Measurements from ENCODE around the gene ZNF778. TPM values are rescaled to one million over a fixed set of nuclear protein-coding genes. Genes with fewer than 3 reads are reported as not detected.

The ZNF778 gene
- total RNA-seq, 2 donors from 2014 or later = 13.0 to 16.3 TPM

DNA sequence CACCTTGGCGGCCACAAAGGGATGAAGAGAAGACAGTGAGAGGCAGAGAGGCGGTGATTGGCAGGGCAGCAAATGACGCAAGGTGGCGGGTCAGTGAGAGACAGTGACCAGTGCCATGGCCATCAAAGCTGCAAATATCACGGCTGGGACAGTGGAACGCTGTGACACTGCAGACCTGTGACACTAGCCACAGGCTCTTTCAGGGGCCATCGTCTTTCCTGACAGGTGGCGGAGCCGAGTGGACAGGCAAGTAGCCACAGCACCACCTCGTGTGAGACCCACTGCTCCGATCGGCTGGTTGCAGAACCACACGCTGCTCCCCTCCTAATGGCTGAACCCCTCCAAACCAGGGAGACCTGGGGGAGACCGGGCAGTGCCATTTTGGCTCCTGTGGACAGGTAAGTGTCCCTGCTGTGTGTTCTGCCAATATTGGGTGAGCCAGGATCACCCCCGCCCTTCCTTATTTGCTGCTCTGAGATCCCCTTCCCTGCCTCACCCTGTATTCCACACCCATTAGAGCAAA lies 7.9 kb upstream of the ZNF778 start:
- Mint-ChIP-seq H3K4me3 (no peak overlapping the region), H3K36me3 (ENCODE audit: low read depth) (no peaks in the 10 kb centered on the region), H3K27ac (no peak overlapping the region), H3K4me1 (no peaks in the 10 kb centered on the region), H3K27me3 (ENCODE audit: insufficient read depth) (peaks cover 18% of the 10 kb centered on the region), H3K9me3 (no peaks in the 10 kb centered on the region)
- 58 to 70% methylated on average over 8 to 15 of the region's 15 CpGs for WGBS, 2 experiments (ENCODE audit: insufficient coverage in 1 of 2, insufficient read length in 1 of 2)
- Histone ChIP-seq H3K9me3 (ENCODE audit: control insufficient read depth, low read length) (no peaks in the 10 kb centered on the region), H3K36me3 (ENCODE audit: control insufficient read depth, insufficient read depth, low read length) (no peaks in the 10 kb centered on the region), H3K4me3 (ENCODE audit: low read length) (no peak overlapping the region), H3K27ac (ENCODE audit: low read depth, low read length) (no peak overlapping the region), H3K4me1 (ENCODE audit: control insufficient read depth, insufficient read depth, low read length) (no peaks in the 10 kb centered on the region), H3K27me3 (ENCODE audit: control insufficient read depth, insufficient read depth, low read length, poor library complexity, severe bottlenecking) (peaks cover 14% of the 10 kb centered on the region), H3K9ac (ENCODE audit: extremely low read depth, low read length, poor library complexity, severe bottlenecking) (no peak overlapping the region)
- no peak for DNase-seq
- TF ChIP-seq, protein P1, sequence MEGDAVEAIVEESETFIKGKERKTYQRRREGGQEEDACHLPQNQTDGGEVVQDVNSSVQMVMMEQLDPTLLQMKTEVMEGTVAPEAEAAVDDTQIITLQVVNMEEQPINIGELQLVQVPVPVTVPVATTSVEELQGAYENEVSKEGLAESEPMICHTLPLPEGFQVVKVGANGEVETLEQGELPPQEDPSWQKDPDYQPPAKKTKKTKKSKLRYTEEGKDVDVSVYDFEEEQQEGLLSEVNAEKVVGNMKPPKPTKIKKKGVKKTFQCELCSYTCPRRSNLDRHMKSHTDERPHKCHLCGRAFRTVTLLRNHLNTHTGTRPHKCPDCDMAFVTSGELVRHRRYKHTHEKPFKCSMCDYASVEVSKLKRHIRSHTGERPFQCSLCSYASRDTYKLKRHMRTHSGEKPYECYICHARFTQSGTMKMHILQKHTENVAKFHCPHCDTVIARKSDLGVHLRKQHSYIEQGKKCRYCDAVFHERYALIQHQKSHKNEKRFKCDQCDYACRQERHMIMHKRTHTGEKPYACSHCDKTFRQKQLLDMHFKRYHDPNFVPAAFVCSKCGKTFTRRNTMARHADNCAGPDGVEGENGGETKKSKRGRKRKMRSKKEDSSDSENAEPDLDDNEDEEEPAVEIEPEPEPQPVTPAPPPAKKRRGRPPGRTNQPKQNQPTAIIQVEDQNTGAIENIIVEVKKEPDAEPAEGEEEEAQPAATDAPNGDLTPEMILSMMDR (conservative IDR thresholded peaks at IDR 0.05) = no peak

DNA sequence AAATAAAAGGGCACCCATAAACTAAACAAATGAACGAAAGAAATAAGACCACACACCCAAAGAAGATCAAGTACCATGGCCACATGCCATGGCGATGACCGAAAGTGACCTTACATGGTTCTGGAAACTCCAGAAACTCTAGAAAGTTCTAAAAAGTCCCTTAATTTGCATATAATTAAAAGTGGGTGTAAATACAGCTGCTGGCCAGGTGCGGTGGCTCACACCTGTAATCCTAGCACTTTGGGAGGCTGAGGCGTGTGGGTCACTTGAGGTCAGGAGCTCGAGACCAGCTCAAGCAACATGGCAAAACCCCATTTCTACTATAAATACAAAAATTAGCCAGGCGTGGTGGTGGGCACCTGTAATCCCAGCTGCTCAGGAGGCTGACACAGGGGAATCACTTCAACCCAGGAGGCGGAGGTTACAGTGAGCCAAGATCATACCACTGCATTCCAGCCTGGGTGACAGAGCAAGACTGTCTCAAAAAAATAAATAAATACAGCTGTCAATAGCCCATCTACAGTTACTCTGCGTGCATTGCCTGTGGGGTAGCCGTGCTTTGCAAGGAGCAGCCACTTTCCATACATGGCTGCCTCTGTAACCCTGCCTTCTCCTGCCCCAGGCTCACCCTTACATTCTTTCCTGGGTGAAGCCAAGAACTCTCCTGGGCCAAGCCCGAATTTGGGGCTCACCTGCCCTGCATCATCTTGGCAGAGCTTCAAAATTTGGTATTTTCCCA lies 7.2 kb upstream of the ZNF778 start:
- peaks cover 9% of the 10 kb centered on the region for H3K27me3 ChIP-seq (ENCODE audit: control insufficient read depth, insufficient read depth, low read length, poor library complexity, severe bottlenecking)
- WGBS, 2 experiments (ENCODE audit: insufficient coverage in 1 of 2, insufficient read length in 1 of 2) = 80 to 81% methylated on average over 7 to 11 of the region's 11 CpGs
- DNase-seq = no peak

DNA sequence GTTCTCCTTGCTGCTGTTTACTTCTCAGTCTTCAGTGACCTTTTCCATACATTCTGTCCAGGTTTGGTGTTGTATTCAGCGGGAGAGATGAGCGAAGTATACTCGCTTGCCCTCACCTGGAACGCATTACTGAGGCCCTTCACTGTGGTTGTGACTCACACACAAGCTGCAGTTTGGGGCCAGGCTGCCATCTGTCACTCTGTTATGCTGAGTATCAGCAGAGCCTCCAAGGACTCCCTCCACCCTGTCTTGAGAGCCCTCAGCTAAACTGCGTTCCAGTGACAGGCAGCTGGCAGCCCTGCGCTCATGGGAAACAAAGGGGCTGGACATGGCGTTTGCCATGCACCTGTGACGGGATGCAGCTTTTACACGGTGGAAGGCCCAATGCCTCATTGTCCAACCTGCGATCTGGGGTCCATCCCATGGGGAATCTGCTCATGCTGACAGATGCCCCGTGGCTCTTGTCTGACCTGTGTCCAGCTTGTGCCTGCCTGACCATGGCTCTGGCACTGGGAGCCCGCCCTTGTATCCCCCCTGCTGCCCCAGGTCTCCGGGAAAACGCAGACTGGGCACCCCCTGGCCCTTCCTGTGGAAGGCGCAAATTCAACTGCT lies 6.5 kb upstream of the ZNF778 start:
- no peak overlapping the region for H3K27ac ChIP-seq (ENCODE audit: low read depth, low read length)
- Mint-ChIP-seq H3K4me3 (no peak overlapping the region), H3K4me1 (no peaks in the 10 kb centered on the region), H3K9me3 (no peaks in the 10 kb centered on the region), H3K27me3 (ENCODE audit: insufficient read depth) (peaks cover 13% of the 10 kb centered on the region), H3K36me3 (ENCODE audit: low read depth) (no peaks in the 10 kb centered on the region), H3K27ac (no peak overlapping the region)
- H3K4me1 ChIP-seq (ENCODE audit: control insufficient read depth, insufficient read depth, low read length) = no peaks in the 10 kb centered on the region
- H3K9ac ChIP-seq (ENCODE audit: extremely low read depth, low read length, poor library complexity, severe bottlenecking) = no peak overlapping the region
- H3K4me3 ChIP-seq (ENCODE audit: low read length) = no peak overlapping the region
- H3K9me3 ChIP-seq (ENCODE audit: control insufficient read depth, low read length) = no peaks in the 10 kb centered on the region
- no peaks in the 10 kb centered on the region for H3K36me3 ChIP-seq (ENCODE audit: control insufficient read depth, insufficient read depth, low read length)
- peaks cover 9% of the 10 kb centered on the region for H3K27me3 ChIP-seq (ENCODE audit: control insufficient read depth, insufficient read depth, low read length, poor library complexity, severe bottlenecking)
- DNase-seq = no peak
- TF ChIP-seq, protein P1 (conservative IDR thresholded peaks at IDR 0.05) = no peak
- WGBS, 2 experiments (ENCODE audit: insufficient coverage in 1 of 2, insufficient read length in 1 of 2) = 73 to 74% methylated on average over 14 to 15 of the region's 15 CpGs

More for the DNA sequence above, 7.2 kb upstream of the ZNF778 start:
- Mint-ChIP-seq H3K27me3 (ENCODE audit: insufficient read depth) (peaks cover 13% of the 10 kb centered on the region), H3K4me3 (no peak overlapping the region), H3K36me3 (ENCODE audit: low read depth) (no peaks in the 10 kb centered on the region), H3K9me3 (no peaks in the 10 kb centered on the region), H3K27ac (no peak overlapping the region), H3K4me1 (no peaks in the 10 kb centered on the region)
- no peaks in the 10 kb centered on the region for H3K4me1 ChIP-seq (ENCODE audit: control insufficient read depth, insufficient read depth, low read length)
- no peak overlapping the region for H3K4me3 ChIP-seq (ENCODE audit: low read length)
- TF ChIP-seq, protein P1 (conservative IDR thresholded peaks at IDR 0.05) = no peak
- no peaks in the 10 kb centered on the region for H3K9me3 ChIP-seq (ENCODE audit: control insufficient read depth, low read length)
- H3K9ac ChIP-seq (ENCODE audit: extremely low read depth, low read length, poor library complexity, severe bottlenecking) = no peak overlapping the region
- no peaks in the 10 kb centered on the region for H3K36me3 ChIP-seq (ENCODE audit: control insufficient read depth, insufficient read depth, low read length)
- no peak overlapping the region for H3K27ac ChIP-seq (ENCODE audit: low read depth, low read length)
